CD4-positive, alpha-beta T cell (primary cell): Measurements from ENCODE around the gene NMT2. TPM values are rescaled to one million over a fixed set of nuclear protein-coding genes. Genes with fewer than 3 reads are reported as not detected.

ENCODE experiments used
- ATAC-seq: fragments of 200-7000 bp; cut with Tn5 transposase; one replicate; pipeline ENCODE4 v1.10.0; 2022; ENCODE audit warnings: mild to moderate bottlenecking; ENCODE audit not compliant: poor library complexity
- CTCF ChIA-PET: fragments of 350-600 bp; sonication (Branson Sonifier 250); formaldehyde crosslinking; loops from one replicate; lab custom pipeline; 2021; ENCODE audit warnings: antibody characterized with exemption, inconsistent platforms; lab: Charles Lee
- POLR2A ChIA-PET: fragments of 350-600 bp; sonication (Branson Sonifier 250); formaldehyde crosslinking; loops from one replicate; lab custom pipeline; 2021; ENCODE audit warnings: antibody characterized with exemption, inconsistent platforms; lab: Charles Lee
- DNase-seq, 14 experiments: peaks; one replicate each; pipeline ENCODE4 v3.0.0-alpha.2; 2013 to 2020; ENCODE audit warnings: mixed read lengths in 2 of 14
- H3K27ac ChIP-seq, 2 donors: one replicate each; pipeline versions ENCODE4 v1.5.1 to v1.7.0; 2013; ENCODE audit warnings: low read length in 2 of 2, low read depth in 1 of 2, mild to moderate bottlenecking in 1 of 2
- H3K27me3 ChIP-seq, 2 experiments: 1 replicate in 1 of 2; 2 replicates in 1 of 2; pipeline versions ENCODE4 v1.6.1 to v1.7.0; 2013; ENCODE audit warnings: low read length in 2 of 2, control low read depth in 1 of 2, mild to moderate bottlenecking in 1 of 2, moderate library complexity in 1 of 2; ENCODE audit not compliant: insufficient read depth in 2 of 2, control insufficient read depth in 1 of 2
- H3K36me3 ChIP-seq: one replicate; pipeline ENCODE4 v1.6.1; 2013; ENCODE audit warnings: low read length, control low read depth; ENCODE audit not compliant: insufficient read depth
- H3K4me1 ChIP-seq: one replicate; pipeline ENCODE4 v1.6.1; 2013; ENCODE audit warnings: low read length, control low read depth; ENCODE audit not compliant: insufficient read depth
- H3K4me3 ChIP-seq: one replicate; pipeline ENCODE4 v1.5.1; 2013; ENCODE audit warnings: mild to moderate bottlenecking, low read length, moderate library complexity
- H3K9me3 ChIP-seq, 2 experiments: 1 replicate in 1 of 2; 2 replicates in 1 of 2; pipeline versions ENCODE4 v1.6.1 to v1.7.0; 2013; ENCODE audit warnings: low read length in 2 of 2, mild to moderate bottlenecking in 2 of 2, control low read depth in 1 of 2, moderate library complexity in 1 of 2; ENCODE audit not compliant: control insufficient read depth in 1 of 2, insufficient read depth in 1 of 2
- H3K27ac Mint-ChIP-seq: one replicate; pipeline ENCODE4 v1.8.0; 2020; ENCODE audit warnings: mixed read lengths
- H3K27me3 Mint-ChIP-seq: one replicate; pipeline ENCODE4 v1.8.0; 2021; ENCODE audit warnings: mixed read lengths
- H3K36me3 Mint-ChIP-seq: one replicate; pipeline ENCODE4 v1.8.0; 2021; ENCODE audit warnings: low read depth, mixed read lengths
- H3K4me1 Mint-ChIP-seq: one replicate; pipeline ENCODE4 v1.8.0; 2021; ENCODE audit warnings: low read depth, mixed read lengths
- H3K4me3 Mint-ChIP-seq: one replicate; pipeline ENCODE4 v1.8.0; 2020; ENCODE audit warnings: mild to moderate bottlenecking, mixed read lengths
- H3K9me3 Mint-ChIP-seq: one replicate; pipeline ENCODE4 v1.8.0; 2020; ENCODE audit warnings: mixed read lengths
- CTCF ChIP-seq: fragments of 200-600 bp; IDR thresholded peaks from one replicate; pipeline ENCODE4 v1.8.0; 2022; ENCODE audit warnings: antibody characterized with exemption, mild to moderate bottlenecking
- intact Hi-C, 2 experiments: fragments of 100-400 bp; cut with DNase I in 1 of 2; cut with micrococcal nuclease in 1 of 2; formaldehyde crosslinking; loops; one replicate each; pipeline versions ENCODE4 v1.15.1 to v1.9.0; 2023 to 2025; cut with DNase I, micrococcal nuclease
- total RNA-seq, 174 experiments: library from RNA in 2 of 174; stranded (reverse) in 2 of 174; gene quantifications; one replicate each; pipeline ENCODE4 v1.2.3 and lab custom pipeline; 2021 to 2026

The NMT2 gene
- total RNA-seq, 2 experiments from 2014 or later, result 23.4 to 28.1 TPM

GRCh38 chr10:15183689-15184481, 15.4 kb upstream of the NMT2 start:
- no peak for DNase-seq
- Histone ChIP-seq H3K27me3 (no peaks in the 10 kb centered on the region), H3K4me1 (peaks cover 41% of the 10 kb centered on the region), H3K9me3 (peaks cover 0 to 7% of the 10 kb centered on the region in 2 experiments), H3K4me3 (no peak overlapping the region), H3K36me3 (no peaks in the 10 kb centered on the region), H3K27ac (no peak overlapping the region)
- POLR2A ChIA-PET, result interaction anchor here (1.0 to 2.6 kb wide), 3 partner anchors 10 to 15 kb away, joined by 3 to 24 read pairs (median 5); partner anchors contain the start of gene NMT2
- no peak for TF ChIP-seq CTCF
- no peaks in the 10 kb centered on the region for H3K9me3 Mint-ChIP-seq
- CTCF ChIA-PET, result no interaction called here
- intact Hi-C loops, result no loop called here
- no peaks in the 10 kb centered on the region for H3K36me3 Mint-ChIP-seq
- H3K27ac Mint-ChIP-seq, result no peak overlapping the region
- no peak for ATAC-seq
- no peak overlapping the region for H3K4me3 Mint-ChIP-seq
- H3K4me1 Mint-ChIP-seq, result peaks cover 41% of the 10 kb centered on the region
- H3K27me3 Mint-ChIP-seq, result no peaks in the 10 kb centered on the region

- TF ChIP-seq CTCF, result no peak
- no peak overlapping the region for H3K27ac Mint-ChIP-seq
- Histone ChIP-seq H3K4me1 (peaks cover 33% of the 10 kb centered on the region), H3K27ac (no peak overlapping the region), H3K9me3 (peaks cover 0 to 7% of the 10 kb centered on the region in 2 experiments), H3K27me3 (no peaks in the 10 kb centered on the region), H3K36me3 (no peaks in the 10 kb centered on the region), H3K4me3 (no peak overlapping the region)
- no peaks in the 10 kb centered on the region for H3K27me3 Mint-ChIP-seq
- H3K4me3 Mint-ChIP-seq, result no peak overlapping the region
- peaks cover 32% of the 10 kb centered on the region for H3K4me1 Mint-ChIP-seq
- H3K36me3 Mint-ChIP-seq, result no peaks in the 10 kb centered on the region
- intact Hi-C loops, result no loop called here
- ATAC-seq (no peak), DNase-seq (no peak)
- CTCF ChIA-PET, result no interaction called here
- H3K9me3 Mint-ChIP-seq, result no peaks in the 10 kb centered on the region
- POLR2A ChIA-PET, result interaction anchor here (0.6 kb wide), 1 partner anchor 10 kb away, joined by 4 read pairs; no protein-coding TSS in a partner anchor
These were observed 14.2 kb upstream of the NMT2 start for GRCh38 chr10:15182540-15183207.

GRCh38 chr10:15181576-15182156, 13.2 kb upstream of the NMT2 start:
- ChIA-PET CTCF (interaction anchor here (1.1 kb wide), 1 partner anchor 14 kb away, joined by 3 read pairs; no protein-coding TSS in a partner anchor), POLR2A (interaction anchor here (0.6 to 1.4 kb wide), 2 partner anchors 9 kb away, joined by 4 read pairs; no protein-coding TSS in a partner anchor)
- intact Hi-C loops, result no loop called here
- DNase-seq (no peak), ATAC-seq (no peak)
- H3K27me3 ChIP-seq, result no peaks in the 10 kb centered on the region
- no peaks in the 10 kb centered on the region for H3K36me3 ChIP-seq
- H3K4me3 ChIP-seq, result no peak overlapping the region
- H3K4me1 ChIP-seq, result peaks cover 23% of the 10 kb centered on the region
- Mint-ChIP-seq H3K27me3 (no peaks in the 10 kb centered on the region), H3K27ac (no peak overlapping the region), H3K4me1 (peaks cover 28% of the 10 kb centered on the region), H3K9me3 (no peaks in the 10 kb centered on the region), H3K4me3 (no peak overlapping the region), H3K36me3 (no peaks in the 10 kb centered on the region)
- peaks cover 0 to 7% of the 10 kb centered on the region in 2 experiments for H3K9me3 ChIP-seq
- no peak for TF ChIP-seq CTCF
- H3K27ac ChIP-seq, result no peak overlapping the region
